ENCODE data around the gene DPH3.

- TF ChIP-seq, protein P1, sequence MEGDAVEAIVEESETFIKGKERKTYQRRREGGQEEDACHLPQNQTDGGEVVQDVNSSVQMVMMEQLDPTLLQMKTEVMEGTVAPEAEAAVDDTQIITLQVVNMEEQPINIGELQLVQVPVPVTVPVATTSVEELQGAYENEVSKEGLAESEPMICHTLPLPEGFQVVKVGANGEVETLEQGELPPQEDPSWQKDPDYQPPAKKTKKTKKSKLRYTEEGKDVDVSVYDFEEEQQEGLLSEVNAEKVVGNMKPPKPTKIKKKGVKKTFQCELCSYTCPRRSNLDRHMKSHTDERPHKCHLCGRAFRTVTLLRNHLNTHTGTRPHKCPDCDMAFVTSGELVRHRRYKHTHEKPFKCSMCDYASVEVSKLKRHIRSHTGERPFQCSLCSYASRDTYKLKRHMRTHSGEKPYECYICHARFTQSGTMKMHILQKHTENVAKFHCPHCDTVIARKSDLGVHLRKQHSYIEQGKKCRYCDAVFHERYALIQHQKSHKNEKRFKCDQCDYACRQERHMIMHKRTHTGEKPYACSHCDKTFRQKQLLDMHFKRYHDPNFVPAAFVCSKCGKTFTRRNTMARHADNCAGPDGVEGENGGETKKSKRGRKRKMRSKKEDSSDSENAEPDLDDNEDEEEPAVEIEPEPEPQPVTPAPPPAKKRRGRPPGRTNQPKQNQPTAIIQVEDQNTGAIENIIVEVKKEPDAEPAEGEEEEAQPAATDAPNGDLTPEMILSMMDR (IDR thresholded peaks at IDR 0.05): no peak
- no peak for TF ChIP-seq POLR2A (IDR thresholded peaks at IDR 0.05)
Observed at GRCh38 chr3:16265455-16265786, 678 bp upstream of the DPH3 start.
